Duodenal mucosa (tissue), 2 donors: ENCODE data around the gene RASA3.

ENCODE experiments used
- H3K27ac ChIP-seq: one replicate; pipeline ENCODE4 v1.7.0; 2013; ENCODE audit warnings: low read depth, low read length
- H3K27me3 ChIP-seq, 2 donors: one replicate each; pipeline ENCODE4 v1.7.0; 2013; ENCODE audit warnings: low read length in 2 of 2, control low read depth in 1 of 2; ENCODE audit not compliant: insufficient read depth in 2 of 2, control insufficient read depth in 1 of 2
- H3K36me3 ChIP-seq, 2 donors: one replicate each; pipeline ENCODE4 v1.7.0; 2013; ENCODE audit warnings: low read length in 2 of 2, control low read depth in 1 of 2; ENCODE audit not compliant: insufficient read depth in 2 of 2, control insufficient read depth in 1 of 2
- H3K4me1 ChIP-seq, 2 donors: one replicate each; pipeline ENCODE4 v1.7.0; 2013; ENCODE audit warnings: low read length in 2 of 2, control low read depth in 1 of 2; ENCODE audit not compliant: insufficient read depth in 2 of 2, control insufficient read depth in 1 of 2
- H3K4me3 ChIP-seq, 2 donors: one replicate each; pipeline ENCODE4 v1.7.0; 2013; ENCODE audit warnings: low read length in 2 of 2, low read depth in 1 of 2
- H3K9ac ChIP-seq, 2 donors: one replicate each; pipeline ENCODE4 v1.7.0; 2013; ENCODE audit warnings: low read length in 2 of 2, low read depth in 1 of 2
- H3K9me3 ChIP-seq, 2 donors: one replicate each; pipeline ENCODE4 v1.7.0; 2013; ENCODE audit warnings: low read length in 2 of 2, control low read depth in 1 of 2; ENCODE audit not compliant: control insufficient read depth in 1 of 2

RASA3 gene

DNA sequence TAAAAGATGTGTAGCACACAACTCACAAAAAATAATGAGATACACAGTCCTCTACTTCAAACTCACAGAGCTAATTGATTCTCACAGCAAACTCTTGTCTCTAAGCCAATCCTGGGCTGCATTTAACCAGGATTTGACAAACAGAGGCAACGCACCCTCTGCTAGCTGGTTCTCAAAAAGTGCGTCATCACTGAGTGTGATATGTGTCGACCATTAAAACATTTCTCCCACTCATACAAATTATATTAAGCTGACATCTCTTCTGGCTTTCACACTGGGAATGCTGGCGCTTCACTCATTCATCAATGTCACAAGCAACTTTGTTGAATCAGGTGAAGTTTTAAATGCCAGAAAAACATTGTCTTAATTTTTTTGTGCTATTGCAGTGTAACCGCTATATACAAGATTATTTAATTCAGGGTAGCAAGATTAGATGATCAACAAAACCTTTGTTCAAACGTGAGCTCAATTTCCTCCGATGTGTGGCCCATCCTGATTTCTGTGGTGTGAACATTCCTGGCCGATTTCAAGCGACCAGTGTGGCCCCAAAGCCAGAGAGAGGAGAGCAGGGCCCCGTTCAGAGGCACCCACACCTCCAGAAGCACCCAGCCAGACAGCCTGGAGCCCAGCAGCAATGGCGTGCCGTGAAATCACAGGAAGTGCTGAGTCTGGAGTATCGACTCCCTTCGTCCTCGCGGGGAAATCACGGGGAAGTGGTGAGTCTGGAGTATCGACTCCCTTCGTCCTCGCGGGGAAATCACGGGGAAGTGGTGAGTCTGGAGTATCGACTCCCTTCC lies 49.4 kb downstream of the RASA3 start:
- no peak overlapping the region for H3K9ac ChIP-seq
- H3K9me3 ChIP-seq = no peaks in the 10 kb centered on the region
- H3K4me1 ChIP-seq = no peaks in the 10 kb centered on the region
- no peaks in the 10 kb centered on the region for H3K36me3 ChIP-seq
- H3K27me3 ChIP-seq = no peaks in the 10 kb centered on the region
- H3K27ac ChIP-seq = no peak overlapping the region
- H3K4me3 ChIP-seq = no peak overlapping the region

GRCh38 chr13:114081761-114082681 lies 50.4 kb downstream of the RASA3 start:
- no peak overlapping the region for H3K9ac ChIP-seq
- H3K4me1 ChIP-seq = no peaks in the 10 kb centered on the region
- H3K27me3 ChIP-seq = no peaks in the 10 kb centered on the region
- no peaks in the 10 kb centered on the region for H3K36me3 ChIP-seq
- no peak overlapping the region for H3K27ac ChIP-seq
- no peaks in the 10 kb centered on the region for H3K9me3 ChIP-seq
- no peak overlapping the region for H3K4me3 ChIP-seq

GRCh38 chr13:114080739-114081561 lies 51.5 kb downstream of the RASA3 start:
- H3K27me3 ChIP-seq = no peaks in the 10 kb centered on the region
- no peak overlapping the region for H3K27ac ChIP-seq
- no peak overlapping the region for H3K4me3 ChIP-seq
- H3K9ac ChIP-seq = no peak overlapping the region
- no peaks in the 10 kb centered on the region for H3K4me1 ChIP-seq
- H3K9me3 ChIP-seq = no peaks in the 10 kb centered on the region
- no peaks in the 10 kb centered on the region for H3K36me3 ChIP-seq

GRCh38 chr13:114079601-114080536 lies 52.6 kb downstream of the RASA3 start:
- no peak overlapping the region for H3K9ac ChIP-seq

DNA sequence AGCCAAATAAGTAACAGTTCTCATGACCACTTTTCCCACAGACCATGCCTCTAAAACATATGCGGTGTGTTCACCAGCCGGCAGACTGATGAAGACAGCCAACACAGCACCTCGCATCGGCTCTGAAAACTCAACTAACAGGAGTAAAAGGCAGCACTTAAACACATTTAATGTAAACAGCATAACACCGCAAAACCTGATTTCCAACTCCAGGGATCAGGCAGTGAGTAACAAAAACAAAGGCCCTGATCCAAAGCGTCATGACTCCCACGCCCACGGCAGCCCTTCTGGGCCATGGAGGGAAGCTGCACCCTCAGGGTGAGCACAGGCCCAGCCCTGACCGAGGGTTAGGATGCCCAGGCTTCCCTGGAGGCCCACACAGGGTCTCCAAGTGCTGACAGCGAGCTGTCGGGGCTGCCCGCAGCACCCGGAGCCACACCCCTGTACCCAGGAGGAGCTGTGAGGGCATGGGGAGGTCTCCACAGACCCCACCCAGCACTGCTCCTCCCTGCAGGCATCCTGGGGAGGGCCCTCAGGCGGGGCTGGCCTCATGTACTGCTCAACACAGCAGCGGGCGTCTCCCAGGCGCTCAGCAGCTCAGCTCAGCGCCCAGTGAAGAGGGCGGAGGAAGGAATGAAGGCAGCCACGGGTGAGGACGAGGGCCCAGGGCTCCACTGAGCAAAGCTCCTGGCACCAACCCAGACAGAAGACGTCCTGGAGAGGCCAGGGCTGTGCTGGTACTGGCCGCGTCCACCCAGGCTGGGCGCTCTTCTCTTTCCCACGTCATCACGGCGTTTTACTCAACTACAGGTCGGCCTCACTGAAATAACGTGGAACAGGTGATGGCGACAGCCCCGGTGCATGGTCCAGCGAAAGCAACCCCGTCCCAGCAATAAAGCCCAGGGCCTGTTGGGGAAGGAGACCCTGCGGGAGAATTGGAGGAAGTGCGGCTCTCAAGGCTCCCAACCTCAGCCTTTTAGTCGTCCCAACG lies 53.7 kb downstream of the RASA3 start:
- Histone ChIP-seq H3K27me3 (no peaks in the 10 kb centered on the region), H3K36me3 (no peaks in the 10 kb centered on the region), H3K27ac (no peak overlapping the region), H3K4me1 (no peaks in the 10 kb centered on the region), H3K9ac (no peak overlapping the region), H3K9me3 (no peaks in the 10 kb centered on the region), H3K4me3 (no peak overlapping the region)

More at GRCh38 chr13:114079601-114080536, 52.6 kb downstream of the RASA3 start:
- no peaks in the 10 kb centered on the region for H3K4me1 ChIP-seq
- H3K9me3 ChIP-seq = no peaks in the 10 kb centered on the region
- H3K27ac ChIP-seq = no peak overlapping the region
- H3K27me3 ChIP-seq = no peaks in the 10 kb centered on the region
- H3K4me3 ChIP-seq = no peak overlapping the region
- no peaks in the 10 kb centered on the region for H3K36me3 ChIP-seq

GRCh38 chr13:114077933-114078325 lies 54.5 kb downstream of the RASA3 start:
- Histone ChIP-seq H3K27me3 (no peaks in the 10 kb centered on the region), H3K27ac (no peak overlapping the region), H3K36me3 (no peaks in the 10 kb centered on the region), H3K9me3 (no peaks in the 10 kb centered on the region), H3K4me1 (no peaks in the 10 kb centered on the region), H3K4me3 (no peak overlapping the region), H3K9ac (no peak overlapping the region)

- Histone ChIP-seq H3K27ac (no peak overlapping the region), H3K9me3 (no peaks in the 10 kb centered on the region), H3K27me3 (no peaks in the 10 kb centered on the region), H3K4me3 (no peak overlapping the region), H3K4me1 (no peaks in the 10 kb centered on the region), H3K36me3 (no peaks in the 10 kb centered on the region), H3K9ac (no peak overlapping the region)
These were observed 55.1 kb downstream of the RASA3 start for GRCh38 chr13:114077099-114077932.
